Hepatocyte (in vitro differentiated cells): ENCODE results near the gene SF3B3. TPM values are rescaled to one million over a fixed set of nuclear protein-coding genes. Genes with fewer than 3 reads are reported as not detected.
"Not testable (repeated sequence)": the region's sequence is repeated elsewhere in the genome, so short reads cannot be mapped to it uniquely, and the experiment has no call there.

Experiments
- DNase-seq: peaks from one replicate; pipeline ENCODE4 v3.0.0-alpha.2; 2016; ENCODE audit warnings: low spot score
- H2AFZ ChIP-seq: fragments of 200-600 bp; sonication (generic); 2 replicates; pipeline ENCODE4 v1.6.0; 2016; ENCODE audit warnings: antibody characterized with exemption, mild to moderate bottlenecking
- H3K27ac ChIP-seq: fragments of 200-600 bp; sonication (generic); 2 replicates; pipeline ENCODE4 v1.5.1; 2016; ENCODE audit warnings: mild to moderate bottlenecking
- H3K27me3 ChIP-seq: fragments of 200-600 bp; sonication (generic); 2 replicates; pipeline ENCODE4 v1.6.1; 2016
- H3K36me3 ChIP-seq: fragments of 200-600 bp; sonication (generic); replicated peaks from 2 replicates; pipeline ENCODE4 v1.5.1; 2016; ENCODE audit warnings: low read depth; ENCODE audit not compliant: insufficient read depth
- H3K4me1 ChIP-seq: fragments of 200-600 bp; sonication (generic); 2 replicates; pipeline ENCODE4 v1.5.1; 2016; ENCODE audit warnings: mild to moderate bottlenecking, moderate library complexity; ENCODE audit not compliant: insufficient read depth
- H3K4me2 ChIP-seq: fragments of 200-600 bp; sonication (generic); 2 replicates; pipeline ENCODE4 v1.6.0; 2016
- H3K4me3 ChIP-seq: fragments of 200-600 bp; sonication (generic); 2 replicates; pipeline ENCODE4 v1.5.1; 2016; ENCODE audit warnings: mild to moderate bottlenecking
- H3K79me2 ChIP-seq: fragments of 200-600 bp; sonication (generic); 2 replicates; pipeline ENCODE4 v1.6.0; 2017; ENCODE audit warnings: mild to moderate bottlenecking
- H3K9me2 ChIP-seq: fragments of 200-600 bp; sonication (generic); replicated peaks from 2 replicates; pipeline ENCODE4 v1.6.0; 2017; ENCODE audit warnings: mild to moderate bottlenecking; ENCODE audit not compliant: insufficient read depth
- H3K9me3 ChIP-seq: fragments of 200-600 bp; sonication (generic); 2 replicates; pipeline ENCODE4 v1.5.1; 2016; ENCODE audit warnings: low read depth, mild to moderate bottlenecking
- H4K20me1 ChIP-seq: fragments of 200-600 bp; sonication (generic); 2 replicates; pipeline ENCODE4 v1.6.0; 2016; ENCODE audit warnings: mild to moderate bottlenecking; ENCODE audit not compliant: insufficient read depth, poor library complexity, severe bottlenecking
- CTCF ChIP-seq: fragments of 200-600 bp; sonication (generic); IDR thresholded peaks from 2 replicates; pipeline ENCODE4 v1.5.1; 2016; ENCODE audit warnings: antibody characterized with exemption, mild to moderate bottlenecking; ENCODE audit not compliant: poor library complexity
- EZH2 ChIP-seq: fragments of 200-600 bp; sonication (generic); IDR thresholded peaks from 2 replicates; pipeline ENCODE4 v1.6.1; 2016; ENCODE audit warnings: antibody characterized with exemption, mild to moderate bottlenecking, borderline replicate concordance
- EZH2phosphoT487 ChIP-seq: fragments of 200-600 bp; sonication (generic); IDR thresholded peaks from one replicate; pipeline ENCODE4 v1.6.1; 2018; ENCODE audit warnings: antibody characterized with exemption, mild to moderate bottlenecking, low read depth, moderate library complexity; ENCODE audit not compliant: unreplicated experiment, severe bottlenecking
- WGBS: methylation state at CpG from one replicate; pipeline ENCODE4 v1.1.6; 2016; ENCODE audit warnings: low lambda C conversion rate; ENCODE audit errors: missing lambda C conversion rate; 5-methylcytosine and 5-hydroxymethylcytosine counted together
- polyA plus RNA-seq: library from polyadenylated mRNA; unstranded; fragments of >200 nt; fragmentation: Nextera tagmentation; extraction: Ambion mirVana; gene quantifications from 2 replicates; pipeline ENCODE4 v1.2.1, GENCODE V29; 2016
- total RNA-seq: library from RNA; depleted of rRNA; stranded (reverse); fragments of >200 nt; gene quantifications from 2 replicates; pipeline ENCODE4 v1.2.3, GENCODE V29; 2014

SF3B3 gene
- total and polyA plus RNA-seq, 2 experiments from 2014 or later = 147 to 171 TPM

GRCh38 chr16:70523076-70523742 lies 407 bp upstream of the SF3B3 start, which contains the start of gene COG4:
Gene COG4 (minus strand): TSS chr16:70523554. CDS start chr16:70523543, 11 bp downstream.
- DNase-seq = peak; percentile 93
- Histone ChIP-seq H4K20me1 (peaks cover 28% of the 10 kb centered on the region), H3K79me2 (peaks cover 76% of the 10 kb centered on the region), H3K36me3 (no peaks in the 10 kb centered on the region), H3K4me3 (peak within 1 kb of the TSS; percentile 84), H3K9me2 (no peaks in the 10 kb centered on the region), H3K27me3 (no peaks in the 10 kb centered on the region), H3K27ac (peak within 1 kb of the TSS; percentile 90), H2AFZ (peak within 1 kb of the TSS; percentile 89), H3K4me2 (peak within 1 kb of the TSS; percentile 87), H3K4me1 (peaks cover 31% of the 10 kb centered on the region), H3K9me3 (no peaks in the 10 kb centered on the region)
- 3% methylated on average over 36 of the region's 36 CpGs for WGBS
- TF ChIP-seq CTCF (no peak), EZH2phosphoT487 (no peak), EZH2 (no peak)

DNA sequence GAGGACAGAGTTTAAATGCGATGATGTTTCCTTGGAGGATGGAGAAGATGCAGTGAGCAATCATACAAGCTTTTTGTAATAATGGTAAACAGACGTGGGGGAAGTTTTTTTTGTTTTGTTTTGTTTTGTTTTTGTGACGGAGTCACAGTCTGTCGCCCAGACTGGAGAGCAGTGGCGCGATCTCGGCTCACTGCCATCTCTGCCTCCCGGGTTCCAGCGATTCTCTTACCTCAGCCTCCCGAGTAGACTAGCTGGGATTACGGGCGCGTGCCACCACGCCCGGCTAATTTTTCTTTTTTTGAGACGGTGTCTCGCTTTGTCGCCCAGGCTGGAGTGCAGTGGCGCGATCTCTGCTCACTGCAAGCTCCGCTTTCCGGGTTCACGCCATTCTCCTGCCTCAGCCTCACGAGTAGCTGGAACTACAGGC lies 796 bp downstream of the SF3B3 start:
- peak overlapping the region; percentile 87 for H3K4me2 ChIP-seq
- peaks cover 85% of the 10 kb centered on the region for H3K79me2 ChIP-seq
- H3K9me3 ChIP-seq, DNase-seq, H3K9me2 ChIP-seq, H3K36me3 ChIP-seq, H3K27me3 ChIP-seq: not testable (repeated sequence)
- H4K20me1 ChIP-seq = peaks cover 39% of the 10 kb centered on the region
- peak overlapping the region; percentile 89 for H2AFZ ChIP-seq
- peak overlapping the region; percentile 84 for H3K4me3 ChIP-seq
- 2% methylated on average over 24 of the region's 24 CpGs for WGBS
- H3K27ac ChIP-seq = peak overlapping the region; percentile 90
- peaks cover 31% of the 10 kb centered on the region for H3K4me1 ChIP-seq

GRCh38 chr16:70526403-70526802 lies 2.8 kb downstream of the SF3B3 start:
- Histone ChIP-seq H3K9me2 (no peaks in the 10 kb centered on the region), H3K9me3 (no peaks in the 10 kb centered on the region), H3K27ac (no peak overlapping the region), H4K20me1 (peaks cover 50% of the 10 kb centered on the region), H3K4me3 (no peak overlapping the region), H3K4me2 (peak overlapping the region; percentile 87), H2AFZ (no peak overlapping the region), H3K27me3 (no peaks in the 10 kb centered on the region), H3K4me1 (peaks cover 31% of the 10 kb centered on the region), H3K79me2 (peaks cover 91% of the 10 kb centered on the region), H3K36me3 (no peaks in the 10 kb centered on the region)
- WGBS = 74% methylated on average over 6 of the region's 6 CpGs
- DNase-seq = no peak
- no peak for TF ChIP-seq CTCF
- no peak for TF ChIP-seq EZH2
- TF ChIP-seq EZH2phosphoT487 = no peak

GRCh38 chr16:70527315-70527996 lies 3.8 kb downstream of the SF3B3 start:
- no peaks in the 10 kb centered on the region for H3K9me3 ChIP-seq
- peaks cover 89% of the 10 kb centered on the region for H3K79me2 ChIP-seq
- H3K4me2 ChIP-seq = peak overlapping the region; percentile 87
- H3K36me3 ChIP-seq = no peaks in the 10 kb centered on the region
- peaks cover 25% of the 10 kb centered on the region for H3K4me1 ChIP-seq
- no peak overlapping the region for H3K27ac ChIP-seq
- H2AFZ ChIP-seq = no peak overlapping the region
- H3K9me2 ChIP-seq = no peaks in the 10 kb centered on the region
- H4K20me1 ChIP-seq = peaks cover 50% of the 10 kb centered on the region
- no peak for DNase-seq
- H3K27me3 ChIP-seq = no peaks in the 10 kb centered on the region
- H3K4me3 ChIP-seq = no peak overlapping the region
- no peak for TF ChIP-seq EZH2
- no peak for TF ChIP-seq CTCF
- no peak for TF ChIP-seq EZH2phosphoT487
- 92% methylated on average over 8 of the region's 8 CpGs for WGBS
